ENCODE results near the gene INSIG1.

The INSIG1 gene

DNA sequence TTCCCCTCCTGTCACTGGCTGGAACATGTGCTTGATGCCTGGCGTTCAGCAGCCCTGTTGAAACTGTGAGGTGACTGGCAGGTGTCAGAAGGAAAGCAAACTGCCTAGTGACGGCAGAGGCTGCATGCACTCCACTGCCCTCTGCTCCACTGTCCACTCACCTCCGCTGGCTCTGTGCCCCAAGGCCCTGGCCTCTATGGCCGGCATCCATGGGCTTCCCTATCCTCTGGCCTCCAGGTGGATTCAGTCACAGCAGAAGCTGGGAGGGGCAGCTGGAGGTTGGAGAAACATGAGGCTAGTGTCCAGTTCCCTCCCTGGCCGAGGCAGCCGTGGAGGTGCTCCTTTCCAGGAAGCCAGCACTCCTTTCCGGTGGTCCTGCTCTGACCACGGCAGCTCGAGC lies 31.2 kb upstream of the INSIG1 start:
- no peak for DNase-seq (ENCODE audit: low read depth, low spot score)

DNA sequence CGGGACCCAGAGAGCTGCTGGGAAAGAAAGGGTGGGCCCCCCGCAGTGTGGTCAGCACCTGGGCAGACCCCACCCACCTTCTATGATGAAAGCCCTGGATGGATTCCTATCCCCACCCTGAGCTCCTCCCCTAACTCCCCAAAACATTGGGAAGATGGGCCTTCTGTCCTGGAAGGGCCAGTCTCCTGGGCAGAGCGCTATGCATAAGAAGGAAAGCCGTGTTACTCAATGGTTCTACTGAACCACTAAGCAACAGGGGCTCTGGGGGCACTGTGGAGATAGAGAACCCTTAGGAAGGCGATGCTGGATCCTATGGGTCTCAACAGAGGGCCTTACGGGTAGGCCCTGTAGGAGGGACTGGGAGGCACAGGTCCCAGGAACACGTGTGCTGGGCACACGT lies 30.7 kb upstream of the INSIG1 start:
- DNase-seq (ENCODE audit: low read depth, low spot score): no peak

DNA sequence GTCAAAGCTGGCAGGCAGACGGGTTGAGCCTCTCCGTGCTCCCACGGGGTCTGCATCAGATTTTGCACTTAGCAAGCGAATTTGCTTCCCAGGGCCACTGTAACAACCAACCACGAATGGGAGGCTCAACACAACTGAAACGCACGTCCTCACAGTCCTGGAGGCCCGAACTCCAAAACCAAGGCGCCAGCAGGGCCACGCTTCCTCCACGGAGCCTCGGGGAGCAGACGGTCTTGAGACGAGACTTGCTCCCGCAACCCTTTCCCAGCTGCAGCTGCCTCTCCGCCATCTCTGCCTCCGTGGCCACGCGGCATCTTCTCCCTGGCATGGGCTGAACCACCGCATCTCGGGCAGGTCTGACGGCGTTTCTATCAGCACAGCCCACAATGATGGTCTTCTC lies 30.2 kb upstream of the INSIG1 start:
- DNase-seq (ENCODE audit: low read depth, low spot score): no peak

DNA sequence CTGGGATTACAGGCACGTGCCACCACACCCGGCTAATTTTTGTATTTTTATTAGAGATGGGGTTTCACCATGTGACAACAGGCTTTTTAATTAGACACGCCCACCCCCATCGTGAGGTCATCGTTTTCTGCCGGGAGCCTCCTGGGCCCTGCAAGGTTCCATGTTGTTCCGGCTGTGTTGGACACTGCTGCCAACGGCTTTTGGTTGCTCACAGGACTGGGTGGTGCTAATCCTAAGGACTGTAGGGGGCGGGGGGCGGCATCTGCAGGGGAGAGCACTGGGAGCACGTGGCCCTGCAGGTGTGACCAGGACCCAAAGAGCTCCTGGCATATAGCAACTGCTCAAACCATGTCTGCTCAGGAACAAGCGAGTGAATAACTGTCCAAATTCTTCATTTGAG lies 29.5 kb upstream of the INSIG1 start:
- DNase-seq (ENCODE audit: low read depth, low spot score): no peak

DNA sequence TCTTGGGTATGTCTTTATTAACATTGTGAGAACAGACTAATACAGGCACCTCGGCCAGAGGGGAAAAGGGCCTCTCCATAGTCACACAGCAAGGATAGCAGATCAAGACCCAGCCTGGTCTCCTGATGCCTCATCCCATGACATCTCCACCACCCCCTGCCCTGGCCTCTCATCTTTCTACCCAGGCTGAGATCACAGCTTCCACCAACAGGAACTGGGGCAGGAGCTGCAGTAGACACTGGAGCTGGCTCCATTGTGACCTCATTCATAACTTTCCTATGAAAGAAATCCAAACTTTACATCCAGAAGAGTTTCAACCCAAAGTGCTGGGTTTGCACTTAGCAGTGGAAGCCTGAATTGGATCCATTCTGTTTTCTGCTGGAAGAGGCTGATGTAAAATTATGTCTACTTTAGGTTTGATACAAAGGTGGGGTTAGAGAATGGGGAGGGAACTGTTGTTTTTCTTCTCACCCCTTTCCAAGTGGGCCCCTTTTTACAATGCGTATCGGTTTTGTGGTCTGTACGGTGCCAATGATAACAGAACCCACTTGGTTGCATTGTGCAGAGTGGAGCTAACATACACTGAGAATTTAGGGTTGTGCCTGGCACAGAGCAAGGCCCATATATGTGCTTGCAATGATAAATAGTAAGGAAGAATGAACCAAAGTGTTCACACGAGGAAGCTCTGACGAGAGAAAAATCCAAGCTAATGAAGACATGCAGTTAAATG lies 28.6 kb upstream of the INSIG1 start:
- DNase-seq (ENCODE audit: low read depth, low spot score): no peak

DNA sequence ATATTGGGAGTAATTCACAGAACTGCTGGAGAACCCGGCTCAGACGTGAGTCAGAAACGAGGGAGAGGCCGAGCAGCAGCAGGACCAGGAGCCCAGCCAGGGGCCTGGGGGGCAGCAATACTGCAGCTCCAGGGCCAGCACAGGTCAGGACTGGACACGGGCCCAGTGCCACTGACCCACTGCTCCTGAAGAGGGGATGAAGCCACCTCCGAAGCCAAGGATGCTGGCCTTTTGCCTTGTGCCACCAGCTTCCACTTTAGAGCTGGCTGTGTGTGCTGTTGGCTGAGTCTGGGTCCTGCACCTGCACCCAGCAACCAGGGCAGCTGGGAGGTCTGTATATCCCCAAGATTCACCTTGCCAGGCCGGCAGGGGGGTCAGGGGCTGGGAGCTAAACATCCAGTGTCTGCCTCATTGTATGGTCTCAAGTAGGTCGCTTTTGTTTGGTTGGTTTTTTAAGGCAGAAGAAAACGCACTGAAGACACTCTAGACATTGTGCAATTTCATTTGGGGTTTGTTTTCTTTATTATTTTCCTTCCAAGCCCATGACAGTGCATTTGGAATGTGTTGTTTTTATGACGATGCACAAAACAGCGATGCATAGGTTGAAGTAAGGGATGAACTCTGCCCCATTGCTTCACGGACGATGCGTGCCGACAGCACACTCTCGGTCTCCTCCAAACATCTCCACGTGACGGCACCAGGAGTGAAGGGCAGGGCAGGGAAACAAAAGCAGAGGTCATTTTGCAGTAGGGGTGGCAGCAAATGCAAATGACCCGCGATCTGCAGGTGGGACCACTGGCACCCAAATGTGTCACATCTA lies 27.7 kb upstream of the INSIG1 start:
- DNase-seq (ENCODE audit: low read depth, low spot score): peak; percentile 70

DNA sequence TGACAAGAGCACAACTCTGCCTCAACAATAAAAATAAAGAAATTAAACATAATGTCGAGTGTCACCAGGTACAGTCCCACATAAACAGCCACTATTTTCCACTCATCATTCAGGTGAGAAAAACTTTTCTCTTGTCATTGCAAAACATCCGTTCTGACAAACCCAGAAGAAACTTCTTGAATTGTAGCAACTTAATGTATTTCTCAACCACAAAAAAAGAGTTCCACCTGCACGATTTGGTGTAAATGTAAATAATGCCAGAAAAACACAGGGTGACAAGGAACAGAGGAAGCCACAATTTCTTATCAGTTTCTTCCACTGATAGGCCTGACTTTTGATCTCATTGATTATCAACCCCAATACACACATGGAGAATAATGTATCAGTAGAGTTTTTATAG lies 26.8 kb upstream of the INSIG1 start:
- DNase-seq (ENCODE audit: low read depth, low spot score): no peak

DNA sequence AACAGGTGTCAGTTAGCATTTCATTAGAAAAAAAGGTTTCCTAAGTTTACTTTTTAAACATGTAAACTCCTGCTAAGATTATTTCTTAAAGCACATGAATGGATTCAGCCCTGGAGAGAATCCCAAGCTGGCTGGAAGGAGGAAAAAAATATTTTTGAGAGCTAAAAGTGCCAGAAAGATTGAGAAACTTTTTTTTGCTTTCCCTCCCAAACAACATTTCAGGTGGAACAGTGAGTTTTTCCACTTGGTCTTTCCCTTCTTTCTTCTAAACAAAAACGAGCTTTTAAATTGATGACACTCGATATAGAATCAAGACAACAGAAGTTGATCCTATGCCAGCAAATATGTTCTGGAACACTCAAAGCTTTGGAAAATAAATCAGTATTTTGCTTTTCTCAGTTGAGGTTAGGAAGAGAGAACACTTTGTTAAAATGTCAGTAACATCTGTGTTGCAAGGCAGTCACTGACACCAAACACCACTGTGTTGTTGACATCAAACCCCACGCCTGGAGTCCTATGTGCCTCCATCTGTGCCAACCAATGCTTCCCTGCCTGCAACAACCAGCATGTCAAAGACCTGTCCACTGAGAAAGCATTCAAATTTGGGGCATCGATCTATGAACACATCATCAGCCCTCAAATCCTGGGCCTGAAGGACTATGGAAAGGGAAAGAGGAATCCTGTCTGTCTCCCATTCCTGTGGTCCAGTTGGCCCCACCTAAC lies 22.9 kb upstream of the INSIG1 start:
- DNase-seq (ENCODE audit: low read depth, low spot score): no peak

DNA sequence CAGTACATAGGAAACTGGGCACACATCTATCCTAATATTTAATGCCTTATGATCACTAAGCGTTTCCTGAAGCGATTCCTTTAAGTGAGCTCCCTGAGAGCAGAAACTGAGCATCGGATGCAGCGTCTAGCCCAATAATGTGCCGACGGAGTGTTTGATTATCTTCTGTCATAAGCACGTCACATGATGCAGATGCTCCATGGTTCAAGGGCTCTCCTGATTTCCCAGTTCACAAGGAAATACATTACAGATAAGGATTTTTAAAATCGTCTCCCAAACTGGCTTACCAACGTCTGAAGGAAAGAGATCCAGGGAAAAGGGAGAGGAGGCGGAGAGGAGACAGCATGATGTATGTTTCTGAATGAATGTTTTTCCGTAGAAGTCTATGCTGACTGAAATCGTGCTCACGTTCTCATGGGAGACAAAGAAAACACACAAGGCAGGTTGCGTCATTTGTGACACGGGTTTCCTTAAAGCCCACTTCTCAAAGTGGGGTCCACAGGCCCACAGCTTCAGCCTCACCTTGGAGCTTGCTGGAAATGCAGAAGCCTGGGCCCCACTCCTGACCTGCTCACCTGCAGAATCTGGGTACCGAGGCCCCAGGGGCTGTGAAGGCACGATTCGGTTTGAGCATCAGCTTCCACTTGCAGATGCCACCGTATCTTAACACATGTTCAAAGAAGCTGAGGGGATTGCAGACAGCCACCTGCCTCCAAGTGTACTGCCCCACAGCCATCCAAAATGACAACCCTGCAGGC lies 21.5 kb upstream of the INSIG1 start:
- no peak for DNase-seq (ENCODE audit: low read depth, low spot score)

DNA sequence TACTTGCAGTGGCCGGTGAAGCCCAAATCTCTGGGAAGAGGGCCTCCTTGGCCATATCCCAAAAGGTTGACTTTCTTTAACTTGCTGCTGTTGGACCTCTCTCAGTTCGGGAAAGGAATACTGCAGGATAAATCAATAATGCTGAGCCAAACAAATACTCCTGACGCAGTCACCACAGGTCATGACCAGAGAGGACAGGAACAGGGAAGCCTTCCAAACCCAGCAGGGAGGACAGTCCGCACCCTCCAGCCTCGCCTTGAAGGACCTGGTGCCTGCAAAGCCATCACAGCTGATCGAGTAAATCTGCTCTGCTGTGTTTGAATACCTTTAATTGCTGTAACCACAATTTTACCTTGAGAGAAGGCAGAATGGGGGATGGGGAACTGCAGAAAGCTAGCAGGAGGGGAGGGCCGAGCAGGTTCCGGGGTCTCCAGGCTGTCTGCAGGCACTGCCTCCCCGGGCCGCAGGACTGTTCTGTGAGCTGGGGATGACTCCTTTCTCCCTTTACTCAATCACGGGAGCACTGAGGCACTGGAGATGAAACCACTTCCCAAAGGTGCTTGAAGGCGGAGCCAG lies 20.8 kb upstream of the INSIG1 start:
- no peak for DNase-seq (ENCODE audit: low read depth, low spot score)

DNA sequence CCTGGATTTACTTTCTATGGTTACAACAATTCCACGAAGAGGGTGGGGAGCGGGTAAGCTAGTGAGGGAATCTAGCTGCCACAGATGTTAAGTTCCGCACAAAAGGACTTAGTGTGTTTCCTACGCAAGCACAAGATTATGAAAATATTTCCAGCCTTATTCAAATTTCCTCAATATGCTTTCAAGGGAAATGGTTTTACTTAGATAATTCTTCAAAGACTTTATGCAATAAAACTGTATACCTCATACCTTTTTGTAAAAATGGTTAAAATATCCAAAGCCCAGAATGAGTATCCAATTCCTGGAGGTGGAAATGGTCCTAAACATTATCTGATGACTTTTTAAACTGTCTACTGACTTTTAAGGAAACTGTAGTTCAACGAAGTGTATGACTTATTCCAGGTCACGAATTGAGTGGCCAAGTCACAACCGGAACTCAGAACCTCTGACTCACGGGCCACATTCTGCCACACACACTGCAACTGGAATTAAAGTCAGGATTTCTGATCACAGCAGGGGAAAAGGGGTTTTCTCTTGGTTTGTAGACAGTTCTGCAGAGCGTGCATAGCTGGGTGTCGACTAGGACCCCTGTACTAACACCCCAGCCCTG lies 20.2 kb upstream of the INSIG1 start:
- DNase-seq (ENCODE audit: low read depth, low spot score): no peak

DNA sequence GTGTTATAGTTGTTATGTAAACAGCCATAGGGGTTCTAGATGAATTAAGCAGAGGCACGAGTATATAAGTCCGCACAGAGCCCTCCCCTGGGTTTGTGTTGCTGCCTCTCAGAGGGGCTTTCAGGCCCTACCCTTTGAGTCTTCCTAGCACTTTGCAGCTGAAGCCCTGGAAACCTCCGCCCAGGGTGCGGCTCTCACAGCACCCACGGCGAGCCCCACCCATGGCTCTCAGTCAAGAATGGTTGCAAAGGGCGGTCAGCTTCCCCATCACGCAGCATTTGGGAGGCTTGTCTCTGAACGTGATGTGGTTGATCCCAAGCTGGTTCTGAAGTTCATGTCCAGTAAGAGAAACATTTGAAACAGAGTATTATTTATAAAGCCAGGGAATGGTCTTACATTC lies 18.8 kb upstream of the INSIG1 start:
- no peak for DNase-seq (ENCODE audit: low read depth, low spot score)

DNA sequence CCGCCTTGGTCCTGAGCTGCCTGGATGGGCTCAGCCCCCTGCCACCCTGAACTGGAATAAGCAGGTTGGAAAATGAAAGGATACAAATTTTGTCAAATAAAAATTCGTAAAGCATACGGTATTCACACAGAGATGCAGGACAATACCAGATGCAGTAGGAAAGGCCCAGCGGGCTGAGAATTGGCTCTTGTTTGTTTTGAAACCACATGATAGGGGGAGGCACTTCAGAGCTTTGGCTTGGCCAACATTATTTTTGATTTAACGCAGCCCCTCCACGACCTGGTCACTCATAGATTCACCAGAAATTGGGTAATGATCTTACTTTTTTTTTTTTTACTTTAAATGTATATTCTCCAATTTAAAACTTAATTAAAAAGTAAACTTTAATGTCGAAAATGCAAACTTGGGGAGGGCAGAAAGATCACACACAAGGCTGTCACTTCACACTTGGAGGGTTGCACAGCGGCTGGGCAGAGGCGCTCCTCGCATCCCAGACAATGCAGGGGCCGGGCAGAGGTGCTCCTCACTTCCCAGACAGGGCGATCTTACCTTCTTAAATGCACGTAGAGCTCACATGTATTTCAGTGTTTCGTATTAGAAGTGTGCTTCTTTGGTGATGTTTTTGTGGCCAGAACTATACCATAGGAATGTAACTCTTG lies 17.8 kb upstream of the INSIG1 start:
- DNase-seq (ENCODE audit: low read depth, low spot score): no peak

DNA sequence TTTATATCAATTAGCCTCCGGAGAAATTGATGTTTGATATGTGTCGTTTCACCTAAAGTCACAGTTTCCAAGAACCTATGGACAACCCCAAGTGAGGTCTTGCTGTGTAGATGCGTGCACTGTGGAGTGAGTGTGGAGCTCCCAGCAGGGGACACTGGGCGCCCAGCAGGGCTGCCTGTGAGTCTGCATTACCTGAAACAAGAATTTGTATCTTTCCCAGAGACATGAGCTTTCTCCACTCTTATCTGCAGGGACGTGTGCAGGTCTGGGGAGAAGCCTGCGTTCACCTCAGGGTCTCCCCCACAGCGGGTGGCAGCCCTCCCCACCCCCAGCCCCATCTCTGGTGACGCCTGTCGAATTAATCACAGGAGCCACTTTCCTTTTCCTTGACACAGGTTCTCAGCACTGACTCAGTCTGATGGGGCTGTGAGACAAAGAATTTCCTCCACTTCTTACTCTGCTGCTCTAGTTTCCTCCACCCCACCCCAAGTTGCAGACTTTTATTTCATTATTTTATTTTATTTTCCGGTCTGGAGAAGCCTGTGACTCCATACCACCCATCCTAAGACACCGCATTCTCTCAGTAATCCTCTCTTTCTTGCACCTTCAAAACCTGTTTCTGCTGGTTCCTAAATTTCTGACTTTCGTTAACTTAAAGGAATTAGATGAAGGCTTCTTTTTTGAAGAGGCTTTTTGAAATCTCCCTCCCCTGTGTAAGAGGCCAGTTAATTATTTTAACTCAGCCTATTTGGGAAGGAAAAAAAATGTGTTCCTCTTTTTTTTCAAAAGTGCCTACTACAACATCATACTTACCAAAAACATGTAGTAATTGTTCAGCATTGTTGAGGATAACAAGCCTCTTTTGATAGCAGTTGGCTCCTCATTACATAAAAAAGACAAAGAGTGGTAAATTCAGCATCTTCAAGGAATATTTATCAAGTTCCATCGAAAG lies 17.0 kb upstream of the INSIG1 start:
- DNase-seq (ENCODE audit: low read depth, low spot score): no peak

DNA sequence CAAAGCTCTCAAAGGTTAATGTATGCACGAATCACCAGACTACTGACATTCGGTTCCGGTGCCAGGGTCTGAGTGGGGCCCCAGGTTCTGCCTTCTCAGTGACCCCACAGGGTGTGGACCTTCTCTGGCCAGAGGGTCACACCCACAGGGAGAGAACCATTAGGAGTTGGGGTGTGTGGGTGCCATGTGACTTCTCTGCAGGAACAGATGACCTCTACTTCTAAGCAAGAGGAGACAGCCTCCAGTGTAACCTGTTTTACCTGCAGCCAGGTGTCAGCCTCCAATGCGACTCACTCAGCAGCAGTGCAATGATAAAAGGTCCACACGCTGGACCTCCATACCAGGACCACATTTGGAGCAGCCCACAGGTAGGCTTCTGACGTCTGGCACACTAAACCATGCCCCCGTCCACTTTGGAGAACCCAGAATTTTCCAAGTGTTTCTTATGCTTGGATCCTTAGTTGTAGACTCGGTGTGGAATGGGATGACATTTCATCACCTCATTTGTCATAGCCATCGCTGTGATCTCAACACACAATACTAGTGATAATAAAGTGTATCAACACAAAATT lies 16.2 kb upstream of the INSIG1 start:
- no peak for DNase-seq (ENCODE audit: low read depth, low spot score)

DNA sequence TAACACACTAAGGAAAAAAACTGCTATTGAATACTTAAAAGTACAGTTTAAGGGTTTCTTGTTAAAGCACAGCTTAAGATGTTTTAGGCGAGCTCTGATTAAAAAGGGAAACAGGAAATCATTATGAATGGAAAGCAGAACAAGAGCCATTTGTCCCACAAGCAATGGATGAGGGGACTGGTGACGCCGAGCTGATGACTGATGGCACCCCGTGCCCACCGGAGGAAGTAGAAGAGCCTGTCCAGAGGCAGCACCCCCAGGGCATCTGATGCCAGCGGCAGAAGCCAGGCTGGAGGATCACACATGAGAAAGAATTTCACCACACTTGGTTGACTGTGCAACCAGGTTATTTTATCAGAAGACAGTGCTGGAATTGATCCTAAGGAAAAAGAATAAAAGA lies 15.0 kb upstream of the INSIG1 start:
- no peak for DNase-seq (ENCODE audit: low read depth, low spot score)

DNA sequence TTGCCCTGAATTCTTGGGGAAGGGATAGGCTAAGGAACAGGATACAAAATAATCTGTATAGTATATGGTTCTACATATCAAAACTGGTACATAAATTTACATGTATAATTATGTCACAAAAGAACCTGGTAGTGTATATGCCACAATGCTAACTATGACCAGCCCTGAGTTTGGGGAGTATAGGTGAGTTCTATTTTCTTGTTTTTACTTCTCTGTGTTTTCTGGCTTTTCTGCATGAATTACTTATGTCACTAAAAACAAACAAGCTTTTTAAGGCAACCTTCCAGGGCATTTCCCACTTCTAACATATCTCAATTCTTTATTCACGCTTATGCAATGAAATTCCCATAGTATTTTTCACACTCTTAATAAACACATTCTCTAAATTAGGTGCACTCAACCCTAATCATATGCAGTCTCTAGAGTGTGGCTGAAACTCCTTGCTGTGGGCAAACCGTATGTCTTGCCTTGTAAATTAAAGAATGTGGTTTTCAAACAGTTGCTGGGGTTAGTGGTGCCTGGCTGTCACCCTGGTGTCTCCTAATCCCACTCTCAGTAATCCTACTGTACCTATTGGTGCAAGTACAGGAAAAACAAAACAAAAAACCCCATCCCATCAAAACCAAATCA lies 14.0 kb upstream of the INSIG1 start:
- no peak for DNase-seq (ENCODE audit: low read depth, low spot score)

DNA sequence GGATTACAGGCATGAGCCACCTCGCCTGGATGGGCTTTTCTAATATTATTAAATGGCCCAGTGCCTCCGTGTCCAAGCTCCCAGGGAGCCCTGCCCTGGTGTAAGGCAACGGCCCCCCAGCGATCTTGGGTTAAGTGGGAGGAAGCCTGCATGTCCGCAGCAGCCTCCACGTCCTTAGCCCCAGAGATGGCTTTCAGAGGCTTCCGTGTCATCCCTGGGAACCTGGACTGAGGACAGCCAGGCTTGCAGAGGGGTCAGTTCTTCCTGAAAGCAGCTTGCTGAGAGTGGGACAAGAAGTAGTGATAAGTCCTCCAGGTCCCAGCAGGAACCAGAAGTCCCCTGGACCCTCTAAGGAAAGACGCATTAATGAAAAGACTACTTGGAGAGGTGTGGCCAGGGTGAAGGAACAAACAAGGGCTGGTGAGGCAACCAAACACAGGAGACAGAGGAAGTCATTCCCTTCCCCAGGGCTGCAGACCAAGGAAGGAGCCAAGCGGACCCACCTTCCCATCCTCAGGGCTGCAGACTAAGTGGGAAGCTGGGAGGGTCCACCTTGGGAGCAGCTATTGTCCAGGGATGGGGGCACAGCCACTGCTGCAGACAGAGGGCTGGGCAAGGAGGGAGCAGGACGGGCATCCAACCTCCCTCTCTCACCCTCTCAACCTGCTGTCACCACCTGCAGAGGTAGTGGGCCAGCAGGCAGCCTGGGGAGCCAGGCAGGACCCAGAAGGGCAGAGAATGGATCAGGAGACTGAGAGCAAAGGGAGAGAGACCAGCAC lies 13.0 kb upstream of the INSIG1 start:
- DNase-seq (ENCODE audit: low read depth, low spot score): no peak
